Measurements from ENCODE around the gene ANK3. TPM values are rescaled to one million over a fixed set of nuclear protein-coding genes. Genes with fewer than 3 reads are reported as not detected.

Gene ANK3
- total RNA-seq, 1 experiment from 2014 or later = 29.8 TPM

GRCh38 chr10:60405172-60405571 lies 15.5 kb upstream of the ANK3 start:
- Mint-ChIP-seq H3K27me3 (ENCODE audit: unreplicated experiment) (no peaks in the 10 kb centered on the region), H3K9me3 (ENCODE audit: low read depth, unreplicated experiment) (no peaks in the 10 kb centered on the region), H3K27ac (ENCODE audit: unreplicated experiment) (no peak overlapping the region), H3K4me1 (ENCODE audit: low read depth, unreplicated experiment) (no peaks in the 10 kb centered on the region), H3K4me3 (ENCODE audit: low read depth, unreplicated experiment) (no peak overlapping the region), H3K36me3 (ENCODE audit: insufficient read depth, unreplicated experiment) (no peaks in the 10 kb centered on the region)
- no peak for DNase-seq
- CTCF ChIA-PET = no interaction called here
- intact Hi-C loops (cut with micrococcal nuclease; ENCODE audit: unreplicated experiment) = no loop called here
- TF ChIP-seq CTCF (IDR thresholded peaks at IDR 0.05; ENCODE audit: unreplicated experiment) = no peak
- BruUV-seq (replicated peaks) = no TSS peak

- no TSS peak for BruUV-seq (replicated peaks)
- H3K27ac Mint-ChIP-seq (ENCODE audit: unreplicated experiment) = no peak overlapping the region
- H3K4me3 Mint-ChIP-seq (ENCODE audit: low read depth, unreplicated experiment) = no peak overlapping the region
- H3K27me3 Mint-ChIP-seq (ENCODE audit: unreplicated experiment) = no peaks in the 10 kb centered on the region
- no peak for DNase-seq
- TF ChIP-seq CTCF (IDR thresholded peaks at IDR 0.05; ENCODE audit: unreplicated experiment) = no peak
- H3K4me1 Mint-ChIP-seq (ENCODE audit: low read depth, unreplicated experiment) = no peaks in the 10 kb centered on the region
- H3K9me3 Mint-ChIP-seq (ENCODE audit: low read depth, unreplicated experiment) = no peaks in the 10 kb centered on the region
- intact Hi-C loops (cut with micrococcal nuclease; ENCODE audit: unreplicated experiment) = no loop called here
- CTCF ChIA-PET = no interaction called here
- H3K36me3 Mint-ChIP-seq (ENCODE audit: insufficient read depth, unreplicated experiment) = no peaks in the 10 kb centered on the region
These were observed 13.6 kb upstream of the ANK3 start for GRCh38 chr10:60403168-60403873.

GRCh38 chr10:60400366-60400765 lies 10.7 kb upstream of the ANK3 start:
- H3K27me3 Mint-ChIP-seq (ENCODE audit: unreplicated experiment) = no peaks in the 10 kb centered on the region
- CTCF ChIA-PET = no interaction called here
- TF ChIP-seq CTCF (IDR thresholded peaks at IDR 0.05; ENCODE audit: unreplicated experiment) = no peak
- H3K27ac Mint-ChIP-seq (ENCODE audit: unreplicated experiment) = no peak overlapping the region
- H3K36me3 Mint-ChIP-seq (ENCODE audit: insufficient read depth, unreplicated experiment) = no peaks in the 10 kb centered on the region
- DNase-seq = no peak
- BruUV-seq (replicated peaks) = no TSS peak
- no peaks in the 10 kb centered on the region for H3K4me1 Mint-ChIP-seq (ENCODE audit: low read depth, unreplicated experiment)
- no peaks in the 10 kb centered on the region for H3K9me3 Mint-ChIP-seq (ENCODE audit: low read depth, unreplicated experiment)
- intact Hi-C loops (cut with micrococcal nuclease; ENCODE audit: unreplicated experiment) = no loop called here
- no peak overlapping the region for H3K4me3 Mint-ChIP-seq (ENCODE audit: low read depth, unreplicated experiment)

GRCh38 chr10:60399328-60399727 lies 9.7 kb upstream of the ANK3 start:
- intact Hi-C loops (cut with micrococcal nuclease; ENCODE audit: unreplicated experiment) = no loop called here
- DNase-seq = no peak
- H3K27ac Mint-ChIP-seq (ENCODE audit: unreplicated experiment) = no peak overlapping the region
- no peak for TF ChIP-seq CTCF (IDR thresholded peaks at IDR 0.05; ENCODE audit: unreplicated experiment)
- no peak overlapping the region for H3K4me3 Mint-ChIP-seq (ENCODE audit: low read depth, unreplicated experiment)
- H3K36me3 Mint-ChIP-seq (ENCODE audit: insufficient read depth, unreplicated experiment) = no peaks in the 10 kb centered on the region
- BruUV-seq (replicated peaks) = no TSS peak
- H3K4me1 Mint-ChIP-seq (ENCODE audit: low read depth, unreplicated experiment) = no peaks in the 10 kb centered on the region
- no peaks in the 10 kb centered on the region for H3K27me3 Mint-ChIP-seq (ENCODE audit: unreplicated experiment)
- no peaks in the 10 kb centered on the region for H3K9me3 Mint-ChIP-seq (ENCODE audit: low read depth, unreplicated experiment)
- CTCF ChIA-PET = interaction anchor here (0.9 kb wide), 1 partner anchor 14 kb away, joined by 3 read pairs; no protein-coding TSS in a partner anchor
